ENCODE results near the gene UNC13C.

DNA sequence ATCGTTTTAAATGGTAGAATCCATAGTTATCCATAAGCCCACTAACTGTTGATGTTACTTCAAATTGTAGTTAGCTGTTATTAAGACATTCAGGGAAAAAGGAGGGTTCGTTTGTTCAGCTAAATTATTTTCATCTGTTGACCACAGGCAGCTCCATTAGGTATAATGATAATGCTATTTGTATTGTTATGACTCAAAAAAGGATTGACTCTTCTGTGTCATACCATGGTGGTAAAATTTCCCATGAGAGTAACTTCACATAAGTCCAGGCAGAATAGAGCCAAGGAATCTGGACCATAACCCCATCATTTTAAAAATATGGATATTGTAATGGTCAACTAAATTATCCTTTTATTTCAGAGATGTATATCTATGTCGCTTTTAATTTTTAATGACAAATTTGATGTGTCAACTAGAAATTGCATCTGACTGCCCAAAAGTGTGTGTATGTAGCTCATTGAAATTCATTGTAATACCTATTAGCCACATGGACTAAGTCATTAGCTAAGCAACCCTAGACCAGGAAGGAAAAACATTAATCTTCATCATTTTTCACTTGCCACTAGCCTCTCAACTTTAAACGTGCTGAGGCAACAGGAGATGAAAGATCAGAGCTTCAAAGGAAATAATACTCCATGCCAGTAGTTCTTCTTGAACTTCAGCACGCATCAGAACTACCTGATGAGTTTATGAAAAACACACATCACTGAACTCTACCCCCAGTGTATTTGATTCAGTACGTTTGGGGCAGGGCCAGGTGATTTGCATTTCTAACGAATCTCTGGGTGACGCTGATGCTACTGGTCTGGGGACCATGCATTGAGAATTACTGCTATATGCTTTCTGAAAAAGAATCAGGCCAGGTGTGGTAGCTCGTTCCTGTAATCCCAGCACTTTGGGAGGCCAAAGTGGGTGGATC is 537.7 kb downstream of the UNC13C start:
- no peak for TF ChIP-seq POLR2AphosphoS5 (IDR thresholded peaks at IDR 0.05; ENCODE audit: low read depth, low read length)
- TF ChIP-seq CEBPZ (IDR thresholded peaks at IDR 0.05; ENCODE audit: low read length) = no peak
- TF ChIP-seq GLMP (CRISPR knock-in tag; IDR thresholded peaks at IDR 0.05; ENCODE audit: borderline replicate concordance) = no peak
- TF ChIP-seq ZNF343 (CRISPR knock-in tag; IDR thresholded peaks at IDR 0.05) = no peak
- no peak for TF ChIP-seq KDM1A (CRISPR knock-in tag; IDR thresholded peaks at IDR 0.05)
- no peak for TF ChIP-seq CTCF (CRISPR knock-in tag; IDR thresholded peaks at IDR 0.05)
- no peak for TF ChIP-seq RBAK (CRISPR knock-in tag; IDR thresholded peaks at IDR 0.05)
- TF ChIP-seq THRA (CRISPR knock-in tag; IDR thresholded peaks at IDR 0.05; ENCODE audit: borderline replicate concordance) = no peak
- no peak for TF ChIP-seq JUND (CRISPR knock-in tag; IDR thresholded peaks at IDR 0.05)
- no peak for TF ChIP-seq ZNF12 (CRISPR knock-in tag; IDR thresholded peaks at IDR 0.05)
- TF ChIP-seq TAF1 (CRISPR knock-in tag; IDR thresholded peaks at IDR 0.05) = no peak
